ENCODE results near the gene CLC.
"Not testable (repeated sequence)": the region's sequence is repeated elsewhere in the genome, so short reads cannot be mapped to it uniquely, and the experiment has no call there.

The CLC gene

GRCh38 chr19:39737891-39738290, at the start of gene CLC:
CLC (minus strand) TSS chr19:39738029; CDS start chr19:39737952, 77 bp downstream.
- DNase-seq, result no peak

GRCh38 chr19:39780894-39781293, 43.1 kb upstream of the CLC start:
- no peak for DNase-seq

- no peak for DNase-seq
Measured at GRCh38 chr19:39778763-39779162, 40.9 kb upstream of the CLC start, which contains the start of gene LEUTX. LEUTX (plus strand) TSS chr19:39778854; CDS start chr19:39778921, 67 bp downstream.

GRCh38 chr19:39768786-39769185, 31.0 kb upstream of the CLC start:
- DNase-seq, result no peak

GRCh38 chr19:39768334-39768733, 30.5 kb upstream of the CLC start:
- DNase-seq, result no peak

- DNase-seq, result peak; percentile 5 to 38
Measured at GRCh38 chr19:39765091-39766076, 27.6 kb upstream of the CLC start.

- not testable (repeated sequence) for DNase-seq
Measured at GRCh38 chr19:39761851-39762250, 24.0 kb upstream of the CLC start.

GRCh38 chr19:39759457-39760184, 21.8 kb upstream of the CLC start:
- no peak for DNase-seq

- no peak for DNase-seq
Measured at GRCh38 chr19:39754971-39755370, 17.1 kb upstream of the CLC start.

GRCh38 chr19:39754544-39754943, 16.7 kb upstream of the CLC start:
- no peak for DNase-seq

- DNase-seq, result no peak
Measured at GRCh38 chr19:39752795-39753194, 15.0 kb upstream of the CLC start.

GRCh38 chr19:39752390-39752789, 14.6 kb upstream of the CLC start:
- DNase-seq, result no peak

GRCh38 chr19:39749981-39750380, 12.2 kb upstream of the CLC start:
- no peak for DNase-seq

- DNase-seq, result no peak
Measured at GRCh38 chr19:39746836-39747529, 9.2 kb upstream of the CLC start.

- DNase-seq, result no peak
Measured at GRCh38 chr19:39745643-39746042, 7.8 kb upstream of the CLC start.

GRCh38 chr19:39740395-39740794, 2.6 kb upstream of the CLC start:
- no peak for DNase-seq

GRCh38 chr19:39738814-39739213, 985 bp upstream of the CLC start:
- DNase-seq, result no peak

- no peak for DNase-seq
Measured at GRCh38 chr19:39737351-39737750, 478 bp downstream of the CLC start.

GRCh38 chr19:39736088-39736487, 1.7 kb downstream of the CLC start:
- no peak for DNase-seq

GRCh38 chr19:39735688-39736087, 2.1 kb downstream of the CLC start:
- DNase-seq, result no peak

- DNase-seq, result no peak
Measured at GRCh38 chr19:39733841-39734240, 4.0 kb downstream of the CLC start.

GRCh38 chr19:39731685-39732084, 6.1 kb downstream of the CLC start:
- DNase-seq, result no peak

- DNase-seq, result no peak
Measured at GRCh38 chr19:39729594-39729993, 8.2 kb downstream of the CLC start.

All from CD4-positive, alpha-beta T cell treated with Interleukin-1 beta for 1 hour (primary cell).